Measurements from ENCODE around the gene UGT1A9. TPM values are rescaled to one million over a fixed set of nuclear protein-coding genes. Genes with fewer than 3 reads are reported as not detected.
"Not testable (repeated sequence)": the region's sequence is repeated elsewhere in the genome, so short reads cannot be mapped to it uniquely, and the experiment has no call there.

The UGT1A9 gene
- not detected for total RNA-seq

- no peak for TF ChIP-seq CTCF (IDR thresholded peaks at IDR 0.05)
- ATAC-seq (ENCODE audit: low FRiP score) = no peak
Measured at GRCh38 chr2:233671290-233672161, at the start of gene UGT1A9. Gene UGT1A9 (plus strand): TSS chr2:233671898. CDS start chr2:233671935, 37 bp downstream.

GRCh38 chr2:233627331-233628025, 44.2 kb upstream of the UGT1A9 start:
- no peak for TF ChIP-seq CTCF (IDR thresholded peaks at IDR 0.05)
- ATAC-seq (ENCODE audit: low FRiP score) (no peak), DNase-seq (ENCODE audit: low spot score) (no peak)

More at GRCh38 chr2:233671290-233672161, at the start of gene UGT1A9:
- no peak for DNase-seq (ENCODE audit: low spot score)

GRCh38 chr2:233636306-233636705, 35.4 kb upstream of the UGT1A9 start, which contains the start of gene UGT1A10:
Gene UGT1A10 (plus strand): TSS chr2:233636448. CDS start chr2:233636523, 75 bp downstream.
- ATAC-seq (ENCODE audit: low FRiP score); DNase-seq (ENCODE audit: low spot score): not testable (repeated sequence)

GRCh38 chr2:233638836-233639235, 32.9 kb upstream of the UGT1A9 start:
- TF ChIP-seq CTCF (IDR thresholded peaks at IDR 0.05) = no peak
- DNase-seq (ENCODE audit: low spot score) (no peak), ATAC-seq (ENCODE audit: low FRiP score) (no peak)

GRCh38 chr2:233639860-233640259, 31.8 kb upstream of the UGT1A9 start:
- DNase-seq (ENCODE audit: low spot score) = no peak
- TF ChIP-seq CTCF (IDR thresholded peaks at IDR 0.05) = no peak
- ATAC-seq (ENCODE audit: low FRiP score) = no peak

GRCh38 chr2:233643128-233643527, 28.6 kb upstream of the UGT1A9 start:
- no peak for ATAC-seq (ENCODE audit: low FRiP score)
- no peak for TF ChIP-seq CTCF (IDR thresholded peaks at IDR 0.05)
- DNase-seq (ENCODE audit: low spot score) = no peak

GRCh38 chr2:233646033-233646432, 25.7 kb upstream of the UGT1A9 start:
- DNase-seq (ENCODE audit: low spot score); ATAC-seq (ENCODE audit: low FRiP score): not testable (repeated sequence)

GRCh38 chr2:233650981-233651380, 20.7 kb upstream of the UGT1A9 start:
- TF ChIP-seq CTCF (IDR thresholded peaks at IDR 0.05) = no peak
- DNase-seq (ENCODE audit: low spot score) (no peak), ATAC-seq (ENCODE audit: low FRiP score) (no peak)

All from omental fat pad (tissue), 4 donors.